Gastrocnemius medialis (tissue), 4 donors: ENCODE results near the gene ASCC1. TPM values are rescaled to one million over a fixed set of nuclear protein-coding genes. Genes with fewer than 3 reads are reported as not detected.

Source experiments
- ATAC-seq, 2 donors: fragments of 150-250 bp; one replicate each; pipeline ENCODE4 v1.9.1; 2016
- DNase-seq, 2 donors: peaks; one replicate each; pipeline ENCODE4 v3.0.0-alpha.2; 2019
- H3K27ac ChIP-seq, 4 donors: fragments of 200-600 bp; sonication (generic); 1 replicate in 1 of 4; 2 replicates in 3 of 4; pipeline ENCODE4 v1.5.1; 2016 to 2018; ENCODE audit warnings: mild to moderate bottlenecking in 2 of 4, moderate library complexity in 1 of 4
- H3K27me3 ChIP-seq, 3 donors: fragments of 200-600 bp; sonication (generic) in 2 of 3; 1 replicate in 1 of 3; 2 replicates in 2 of 3; pipeline versions ENCODE4 v1.5.1 to v1.6.0; 2016 to 2019; ENCODE audit warnings: mild to moderate bottlenecking in 1 of 3, moderate library complexity in 1 of 3
- H3K36me3 ChIP-seq, 2 donors: fragments of 200-600 bp; sonication (generic) in 1 of 2; one replicate each; pipeline ENCODE4 v1.5.1; 2017 to 2018
- H3K4me1 ChIP-seq, 2 donors: fragments of 200-600 bp; sonication (generic) in 1 of 2; one replicate each; pipeline ENCODE4 v1.5.1; 2016 to 2017; ENCODE audit warnings: mild to moderate bottlenecking in 2 of 2
- H3K4me3 ChIP-seq, 4 donors: fragments of 200-600 bp; sonication (generic) in 3 of 4; 1 replicate in 1 of 4; 2 replicates in 3 of 4; pipeline ENCODE4 v1.5.1; 2016 to 2019; ENCODE audit warnings: mild to moderate bottlenecking in 2 of 4
- H3K9me3 ChIP-seq, 3 donors: fragments of 200-600 bp; sonication (generic) in 2 of 3; 1 replicate in 1 of 3; 2 replicates in 2 of 3; pipeline ENCODE4 v1.5.1; 2016 to 2019
- CTCF ChIP-seq, 5 experiments: fragments of 450-650 bp in 3 of 5; fragments of 200-600 bp in 2 of 5; sonication (generic) in 2 of 5; IDR thresholded peaks in 4 of 5; conservative IDR thresholded peaks in 1 of 5; 1 replicate in 4 of 5; 2 replicates in 1 of 5; pipeline ENCODE4 v1.5.1; 2016 to 2019; ENCODE audit warnings: antibody characterized with exemption in 5 of 5, mild to moderate bottlenecking in 3 of 5, moderate library complexity in 3 of 5
- POLR2A ChIP-seq, 2 donors: fragments of 450-650 bp; IDR thresholded peaks; one replicate each; pipeline ENCODE4 v1.6.1; 2017; ENCODE audit warnings: antibody characterized with exemption in 2 of 2, mild to moderate bottlenecking in 2 of 2, moderate library complexity in 2 of 2
- in situ Hi-C, 4 donors: fragments of 200-750 bp; cut with MboI; loops; one replicate each; pipeline versions ENCODE4 v1.15.0 to v1.8.0; 2017; ENCODE audit warnings: low sequenced_read_pairs in 4 of 4
- intact Hi-C: fragments of 100-400 bp; cut with DNase I; formaldehyde crosslinking; loops from one replicate; pipeline ENCODE4 v1.15.1; 2023; ENCODE audit warnings: low total_unique reads
- total RNA-seq, 4 donors: library from RNA; depleted of rRNA; stranded (reverse); fragments of >200 nt; gene quantifications; one replicate each; pipeline versions ENCODE4 v1.1.0 to v1.2.3, GENCODE V29; 2016

ASCC1 gene
- total RNA-seq, 4 donors from 2014 or later = 26.1 to 31.1 (median 29.6) TPM

- H3K9me3 ChIP-seq = no peaks in the 10 kb centered on the region
- intact Hi-C loops (no loop called here), in situ Hi-C loops (no loop called here)
- no peak for TF ChIP-seq POLR2A (IDR thresholded peaks at IDR 0.05)
- no peak for TF ChIP-seq CTCF (IDR thresholded peaks at IDR 0.05 in 4 of 5, conservative IDR thresholded peaks at IDR 0.05 in 1 of 5)
- H3K27ac ChIP-seq = no peak overlapping the region
- H3K36me3 ChIP-seq = no peaks in the 10 kb centered on the region
- no peak overlapping the region for H3K4me3 ChIP-seq
- no peak for DNase-seq
- H3K27me3 ChIP-seq = no peaks in the 10 kb centered on the region
- peaks cover 0 to 5% of the 10 kb centered on the region in 2 donors for H3K4me1 ChIP-seq
- ATAC-seq = no peak
These were observed 153.7 kb downstream of the ASCC1 start for GRCh38 chr10:72062382-72062781.

- Histone ChIP-seq H3K36me3 (no peaks in the 10 kb centered on the region), H3K9me3 (no peaks in the 10 kb centered on the region), H3K4me3 (no peak overlapping the region), H3K27ac (no peak overlapping the region), H3K4me1 (peaks cover 0 to under 1% of the 10 kb centered on the region in 2 donors), H3K27me3 (no peaks in the 10 kb centered on the region)
- DNase-seq (no peak), ATAC-seq (no peak)
- intact Hi-C loops = no loop called here
- in situ Hi-C loops = no loop called here
- TF ChIP-seq CTCF (IDR thresholded peaks at IDR 0.05 in 4 of 5, conservative IDR thresholded peaks at IDR 0.05 in 1 of 5) (no peak), POLR2A (IDR thresholded peaks at IDR 0.05) (no peak)
These were observed 154.1 kb downstream of the ASCC1 start for GRCh38 chr10:72061930-72062329.

- intact Hi-C loops (no loop called here), in situ Hi-C loops (no loop called here)
- no peaks in the 10 kb centered on the region for H3K36me3 ChIP-seq
- H3K4me1 ChIP-seq = no peaks in the 10 kb centered on the region
- ATAC-seq (no peak), DNase-seq (no peak)
- TF ChIP-seq CTCF (IDR thresholded peaks at IDR 0.05 in 4 of 5, conservative IDR thresholded peaks at IDR 0.05 in 1 of 5) (no peak), POLR2A (IDR thresholded peaks at IDR 0.05) (no peak)
- H3K9me3 ChIP-seq = no peaks in the 10 kb centered on the region
- H3K27ac ChIP-seq = no peak overlapping the region
- H3K4me3 ChIP-seq = no peak overlapping the region
- no peaks in the 10 kb centered on the region for H3K27me3 ChIP-seq
These were observed 154.6 kb downstream of the ASCC1 start for GRCh38 chr10:72061491-72061890.

- in situ Hi-C loops (no loop called here), intact Hi-C loops (no loop called here)
- H3K4me1 ChIP-seq = peaks cover 0 to 4% of the 10 kb centered on the region in 2 donors
- no peaks in the 10 kb centered on the region for H3K36me3 ChIP-seq
- TF ChIP-seq CTCF (IDR thresholded peaks at IDR 0.05 in 4 of 5, conservative IDR thresholded peaks at IDR 0.05 in 1 of 5) = no peak
- no peak for ATAC-seq
- H3K9me3 ChIP-seq = no peaks in the 10 kb centered on the region
- no peak overlapping the region for H3K4me3 ChIP-seq
- no peak for DNase-seq
- no peak overlapping the region for H3K27ac ChIP-seq
- no peaks in the 10 kb centered on the region for H3K27me3 ChIP-seq
These were observed 155.9 kb downstream of the ASCC1 start for GRCh38 chr10:72059843-72060822.
